ENCODE measurements around the gene CELF4. TPM values are rescaled to one million over a fixed set of nuclear protein-coding genes. Genes with fewer than 3 reads are reported as not detected.

CELF4 gene
- total and polyA plus RNA-seq, 7 donors, result 0.60 to 5.0 (median 1.8) TPM; not detected in 1

DNA sequence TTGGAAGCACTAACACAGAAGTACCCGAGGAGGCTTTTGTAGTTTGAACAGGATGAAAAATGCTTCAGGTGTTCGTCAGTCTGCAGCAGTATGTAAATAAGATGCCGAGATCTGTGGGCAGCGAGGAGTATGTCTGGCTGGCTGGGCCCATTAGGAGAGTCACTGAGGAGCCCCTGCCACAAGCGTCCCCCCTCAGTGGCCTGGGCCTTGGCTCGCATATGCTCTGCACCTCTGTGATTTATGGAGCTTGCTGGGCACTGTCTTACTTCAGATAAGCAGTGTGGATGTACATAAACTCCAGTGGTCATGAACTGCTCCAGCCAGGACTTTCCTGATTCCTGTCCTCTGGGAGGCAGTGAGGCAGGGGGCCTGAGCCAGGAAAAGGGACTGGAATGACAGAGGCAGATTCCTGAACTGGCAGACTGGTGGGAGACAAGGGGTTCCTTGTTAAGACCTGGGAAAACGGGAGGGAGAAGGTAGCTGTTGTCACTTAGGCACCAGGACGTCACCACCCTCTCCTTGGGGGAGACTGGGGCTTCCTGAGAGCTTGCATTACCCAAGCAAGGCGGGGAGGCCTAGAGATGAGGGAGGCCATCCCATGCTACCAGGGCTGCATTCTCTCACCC, 46.0 kb downstream of the CELF4 start:
- intact Hi-C loops (cut with DNase I), result no loop called here
- H3K4me1 ChIP-seq, result no peaks in the 10 kb centered on the region

DNA sequence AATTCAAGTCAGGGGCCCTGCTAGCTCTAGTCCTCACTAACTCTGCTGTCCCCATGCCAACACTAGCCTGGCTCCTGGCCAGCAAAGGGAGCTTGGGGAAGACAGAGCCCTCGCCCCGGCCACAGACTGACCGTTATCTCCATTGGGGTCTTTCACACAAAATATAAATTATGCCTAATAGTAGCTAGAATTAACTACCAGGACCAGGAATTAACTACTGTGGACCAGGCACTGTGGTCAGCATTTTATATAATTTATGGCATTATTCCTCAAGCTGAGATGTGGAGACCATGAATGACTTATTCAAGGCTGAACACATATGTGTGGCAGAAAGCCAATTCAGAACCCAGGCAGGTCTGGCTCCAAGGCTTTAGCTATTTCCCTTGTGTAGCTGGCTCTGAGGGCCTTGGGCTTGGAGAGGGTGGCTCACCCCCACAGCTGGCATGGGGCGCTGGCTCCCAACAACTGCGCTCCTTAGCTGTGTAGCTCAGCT, 49.2 kb downstream of the CELF4 start:
- no peak for DNase-seq
- Histone ChIP-seq H3K9me3 (no peaks in the 10 kb centered on the region), H3K4me1 (no peaks in the 10 kb centered on the region), H3K36me3 (no peaks in the 10 kb centered on the region), H3K4me3 (no peak overlapping the region), H3K27ac (no peak overlapping the region), H3K27me3 (peaks cover 0 to 6% (median 0%) of the 10 kb centered on the region in 3 donors)
- intact Hi-C loops (cut with DNase I), result no loop called here
- TF ChIP-seq POLR2A (IDR thresholded peaks at IDR 0.05), result no peak
- no peak for TF ChIP-seq POLR2AphosphoS5 (IDR thresholded peaks at IDR 0.05)
- TF ChIP-seq, protein P1, sequence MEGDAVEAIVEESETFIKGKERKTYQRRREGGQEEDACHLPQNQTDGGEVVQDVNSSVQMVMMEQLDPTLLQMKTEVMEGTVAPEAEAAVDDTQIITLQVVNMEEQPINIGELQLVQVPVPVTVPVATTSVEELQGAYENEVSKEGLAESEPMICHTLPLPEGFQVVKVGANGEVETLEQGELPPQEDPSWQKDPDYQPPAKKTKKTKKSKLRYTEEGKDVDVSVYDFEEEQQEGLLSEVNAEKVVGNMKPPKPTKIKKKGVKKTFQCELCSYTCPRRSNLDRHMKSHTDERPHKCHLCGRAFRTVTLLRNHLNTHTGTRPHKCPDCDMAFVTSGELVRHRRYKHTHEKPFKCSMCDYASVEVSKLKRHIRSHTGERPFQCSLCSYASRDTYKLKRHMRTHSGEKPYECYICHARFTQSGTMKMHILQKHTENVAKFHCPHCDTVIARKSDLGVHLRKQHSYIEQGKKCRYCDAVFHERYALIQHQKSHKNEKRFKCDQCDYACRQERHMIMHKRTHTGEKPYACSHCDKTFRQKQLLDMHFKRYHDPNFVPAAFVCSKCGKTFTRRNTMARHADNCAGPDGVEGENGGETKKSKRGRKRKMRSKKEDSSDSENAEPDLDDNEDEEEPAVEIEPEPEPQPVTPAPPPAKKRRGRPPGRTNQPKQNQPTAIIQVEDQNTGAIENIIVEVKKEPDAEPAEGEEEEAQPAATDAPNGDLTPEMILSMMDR (IDR thresholded peaks at IDR 0.05), result no peak
- no peak for TF ChIP-seq EP300 (IDR thresholded peaks at IDR 0.05)
- 79 to 88% methylated on average over 5 of the region's 5 CpGs for WGBS, 2 donors

More for the DNA sequence above, 46.0 kb downstream of the CELF4 start:
- Histone ChIP-seq H3K27ac (no peak overlapping the region), H3K27me3 (peaks cover 1 to 15% (median 14%) of the 10 kb centered on the region in 3 donors), H3K9me3 (no peaks in the 10 kb centered on the region), H3K4me3 (no peak overlapping the region), H3K36me3 (no peaks in the 10 kb centered on the region)
- TF ChIP-seq POLR2A (IDR thresholded peaks at IDR 0.05) (no peak), EP300 (IDR thresholded peaks at IDR 0.05) (no peak), POLR2AphosphoS5 (IDR thresholded peaks at IDR 0.05) (no peak)
- TF ChIP-seq, protein P1 (IDR thresholded peaks at IDR 0.05), result no peak
- DNase-seq, result no peak
- WGBS, 2 donors, result 40 to 66% methylated on average over 9 of the region's 9 CpGs

DNA sequence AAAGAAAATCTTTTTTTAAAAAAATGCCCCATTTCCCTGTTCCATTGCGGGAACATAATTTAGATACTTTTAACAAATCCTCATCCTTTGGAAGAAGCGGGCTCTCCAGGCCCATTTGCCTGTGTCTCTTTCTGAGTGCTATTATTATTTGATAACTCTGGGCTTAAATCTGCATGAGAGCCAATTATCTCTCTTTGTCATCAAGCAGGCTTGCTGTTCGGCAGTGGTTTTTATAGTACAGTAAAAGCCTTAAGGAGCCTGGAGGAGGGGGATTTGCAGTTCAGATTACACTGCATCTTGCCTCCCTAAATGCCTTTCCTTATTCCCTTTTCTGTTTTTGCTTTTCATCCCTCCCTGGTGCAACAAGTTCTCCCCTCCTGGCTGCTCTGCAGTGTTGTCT, 50.6 kb downstream of the CELF4 start:
- DNase-seq, result no peak
- H3K4me1 ChIP-seq, result no peaks in the 10 kb centered on the region
- no peaks in the 10 kb centered on the region for H3K36me3 ChIP-seq
- H3K27me3 ChIP-seq, result peaks cover 0 to 6% (median 0%) of the 10 kb centered on the region in 3 donors
- no peaks in the 10 kb centered on the region for H3K9me3 ChIP-seq
- intact Hi-C loops (cut with DNase I), result no loop called here
- WGBS, 2 donors, result 82 to 85% methylated on average over 3 of the region's 3 CpGs
- H3K4me3 ChIP-seq, result no peak overlapping the region
- H3K27ac ChIP-seq, result no peak overlapping the region
- TF ChIP-seq, protein P1 (IDR thresholded peaks at IDR 0.05), result no peak
- no peak for TF ChIP-seq POLR2AphosphoS5 (IDR thresholded peaks at IDR 0.05)
- TF ChIP-seq POLR2A (IDR thresholded peaks at IDR 0.05), result no peak
- no peak for TF ChIP-seq EP300 (IDR thresholded peaks at IDR 0.05)

DNA sequence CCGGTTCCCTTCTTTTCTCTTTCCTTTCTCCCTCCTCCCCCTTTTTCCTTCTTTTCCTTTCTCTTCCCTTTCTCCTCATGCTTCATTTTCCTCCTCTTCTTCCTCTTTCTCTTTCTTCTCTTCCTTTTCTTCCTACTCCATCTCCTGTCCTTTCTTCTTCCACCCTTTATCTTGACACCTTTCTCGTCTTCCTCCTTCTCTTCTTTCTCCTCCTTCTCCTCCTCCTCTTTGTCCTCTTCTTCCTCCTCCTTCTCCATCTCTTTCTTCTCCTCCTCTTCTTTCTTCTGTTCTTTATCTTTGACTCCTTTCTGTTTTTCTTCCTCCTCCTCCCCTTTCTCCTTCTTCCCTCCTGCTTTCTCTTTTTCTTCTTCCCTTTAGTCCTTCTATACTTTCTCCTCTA, 53.2 kb downstream of the CELF4 start:
- Histone ChIP-seq H3K4me1 (no peaks in the 10 kb centered on the region), H3K4me3 (no peak overlapping the region), H3K27ac (no peak overlapping the region), H3K9me3 (no peaks in the 10 kb centered on the region), H3K36me3 (no peaks in the 10 kb centered on the region), H3K27me3 (peaks cover 0 to 6% (median 0%) of the 10 kb centered on the region in 3 donors)
- intact Hi-C loops (cut with DNase I), result no loop called here
- TF ChIP-seq POLR2A (IDR thresholded peaks at IDR 0.05) (no peak), EP300 (IDR thresholded peaks at IDR 0.05) (no peak), POLR2AphosphoS5 (IDR thresholded peaks at IDR 0.05) (no peak)
- TF ChIP-seq, protein P1 (IDR thresholded peaks at IDR 0.05), result no peak
- WGBS, 2 donors, result 73 to 80% methylated on average over 2 of the region's 2 CpGs
- no peak for DNase-seq
